AG09319 (cell line): ENCODE results near the gene SRCIN1.

Experiments
- DNase-seq: peaks from one replicate; pipeline ENCODE4 v3.0.0-alpha.2; 2010; ENCODE audit warnings: low read depth; ENCODE audit errors: extremely low read depth
- CTCF ChIP-seq: IDR thresholded peaks from 2 replicates; pipeline ENCODE4 v1.5.1; 2011; ENCODE audit warnings: low read depth, mild to moderate bottlenecking, inconsistent platforms, low read length, moderate library complexity

Gene SRCIN1

DNA sequence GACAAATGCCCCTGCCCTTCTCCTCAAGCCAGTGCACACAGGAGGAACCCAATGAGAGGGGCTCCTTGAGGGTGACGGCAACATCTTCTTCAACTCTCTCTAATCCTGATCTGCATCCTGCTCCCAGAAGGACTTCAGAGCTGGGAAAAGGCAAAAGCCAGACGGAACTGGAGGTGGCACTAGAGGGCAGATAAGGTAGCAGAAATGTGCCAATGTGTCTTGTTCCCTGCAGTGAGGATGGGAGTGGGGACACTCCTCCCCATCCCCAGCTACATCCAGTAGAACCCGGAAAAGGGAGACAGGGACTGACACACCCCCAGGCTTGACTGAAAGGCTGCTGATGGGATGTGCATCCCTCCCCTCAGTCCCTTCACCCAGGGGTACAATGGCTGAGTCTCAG is 28.5 kb downstream of the SRCIN1 start:
- no peak for DNase-seq
- no peak for TF ChIP-seq CTCF

DNA sequence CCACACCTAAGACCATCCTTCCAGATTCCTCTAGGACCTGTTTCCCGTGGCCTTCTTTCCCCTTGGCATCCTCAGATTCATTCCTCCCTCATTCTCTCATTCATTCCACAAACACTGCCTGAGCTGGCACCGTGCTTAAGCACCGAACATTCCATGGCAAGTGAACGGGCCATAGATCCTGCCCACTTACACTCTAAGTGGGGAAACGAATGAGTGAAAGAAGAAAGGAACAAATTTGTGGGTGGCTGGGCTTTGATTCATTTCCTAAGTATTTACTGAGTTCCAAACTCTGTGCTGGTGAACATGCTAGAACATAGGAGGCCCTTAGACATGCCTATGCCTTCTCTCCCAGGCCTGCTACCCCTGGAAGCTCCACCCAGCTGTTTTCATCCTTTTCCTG is 30.0 kb downstream of the SRCIN1 start:
- DNase-seq = no peak
- no peak for TF ChIP-seq CTCF

- DNase-seq = no peak
- TF ChIP-seq CTCF = no peak
Observed at GRCh38 chr17:38574712-38575111, 31.0 kb downstream of the SRCIN1 start.

GRCh38 chr17:38572669-38573365 is 32.9 kb downstream of the SRCIN1 start:
- no peak for DNase-seq
- no peak for TF ChIP-seq CTCF

GRCh38 chr17:38571833-38572668 is 33.7 kb downstream of the SRCIN1 start:
- no peak for TF ChIP-seq CTCF
- DNase-seq = no peak

DNA sequence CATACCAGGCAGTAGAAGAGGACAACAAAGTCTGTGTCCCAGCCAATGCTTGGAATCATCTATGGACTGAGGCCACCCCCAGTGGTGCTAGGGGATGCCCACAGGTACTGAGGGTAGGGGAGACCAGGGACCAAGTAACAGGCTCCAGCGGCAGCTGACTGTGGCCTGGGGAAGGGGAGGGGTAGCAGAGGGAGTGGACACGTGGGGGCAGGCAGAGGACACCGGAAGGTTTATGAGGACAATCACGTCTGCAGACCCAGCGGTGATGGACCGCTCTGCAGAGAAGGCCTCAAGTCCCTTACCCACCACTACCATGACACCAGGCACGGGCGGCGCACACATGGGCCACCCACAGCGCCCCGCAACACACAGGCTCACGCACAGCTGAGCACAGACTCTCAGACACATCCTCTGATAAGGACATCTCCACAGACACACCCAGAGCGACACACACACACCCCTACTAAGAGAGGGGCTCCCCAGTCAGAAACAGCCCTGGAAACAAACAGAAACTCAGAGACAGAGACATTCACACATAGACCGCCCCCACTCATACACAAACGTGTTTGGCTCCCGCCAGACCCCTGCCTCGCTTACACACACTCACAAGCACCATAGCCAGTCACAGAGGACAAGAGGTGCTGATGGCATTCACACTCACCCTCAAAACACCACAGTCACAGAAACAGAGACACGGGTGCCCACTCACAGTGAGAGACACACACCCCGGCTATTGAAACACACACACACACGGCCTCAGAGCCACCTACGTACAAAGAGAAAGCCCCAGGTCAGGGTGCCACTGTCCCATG is 35.8 kb downstream of the SRCIN1 start:
- no peak for DNase-seq
- TF ChIP-seq CTCF = no peak
